GM19438 (cell line): ENCODE results near the gene KLK15.

Source experiments
- ATAC-seq: cut with Tn5 transposase; IDR thresholded peaks from one replicate; pipeline ENCODE4 v1.9.1; 2021; ENCODE audit warnings: low read depth; ENCODE audit not compliant: unreplicated experiment

Gene KLK15

GRCh38 chr19:50844296-50844935 lies 11.0 kb upstream of the KLK15 start:
- ATAC-seq: no peak

GRCh38 chr19:50843701-50844221 lies 10.4 kb upstream of the KLK15 start:
- ATAC-seq: no peak

- ATAC-seq: no peak
Measured at GRCh38 chr19:50843205-50843604, 9.8 kb upstream of the KLK15 start.

GRCh38 chr19:50842130-50842529 lies 8.8 kb upstream of the KLK15 start:
- ATAC-seq: no peak

- no peak for ATAC-seq
Measured at GRCh38 chr19:50839712-50840655, 6.6 kb upstream of the KLK15 start.

GRCh38 chr19:50838239-50838638 lies 4.9 kb upstream of the KLK15 start:
- ATAC-seq: no peak

GRCh38 chr19:50837300-50837699 lies 3.9 kb upstream of the KLK15 start:
- ATAC-seq: no peak

- no peak for ATAC-seq
Measured at GRCh38 chr19:50836543-50837195, 3.3 kb upstream of the KLK15 start.

GRCh38 chr19:50835785-50836542 lies 2.6 kb upstream of the KLK15 start:
- ATAC-seq: peak; percentile 83

- no peak for ATAC-seq
Measured at GRCh38 chr19:50835103-50835784, 1.9 kb upstream of the KLK15 start.

- ATAC-seq: no peak
Measured at GRCh38 chr19:50833802-50834167, 411 bp upstream of the KLK15 start.

- ATAC-seq: no peak
Measured at GRCh38 chr19:50832666-50833065, 708 bp downstream of the KLK15 start.

GRCh38 chr19:50831026-50831396 lies 2.4 kb downstream of the KLK15 start:
- no peak for ATAC-seq

- ATAC-seq: no peak
Measured at GRCh38 chr19:50830266-50831025, 2.9 kb downstream of the KLK15 start.

GRCh38 chr19:50829801-50830200 lies 3.6 kb downstream of the KLK15 start:
- ATAC-seq: no peak

GRCh38 chr19:50827476-50827875 lies 5.9 kb downstream of the KLK15 start:
- ATAC-seq: no peak

- no peak for ATAC-seq
Measured at GRCh38 chr19:50826492-50827240, 6.7 kb downstream of the KLK15 start.

GRCh38 chr19:50823389-50824042 lies 9.9 kb downstream of the KLK15 start, which contains the start of gene KLK1:
Gene KLK1, minus strand, starts transcription at chr19:50823787. Its CDS starts 39 bp downstream, at chr19:50823748.
- no peak for ATAC-seq
